ENCODE measurements around the gene PREX1. TPM values are rescaled to one million over a fixed set of nuclear protein-coding genes. Genes with fewer than 3 reads are reported as not detected.

Gene PREX1
- total RNA-seq, 1 donor from 2014 or later: 235 TPM

DNA sequence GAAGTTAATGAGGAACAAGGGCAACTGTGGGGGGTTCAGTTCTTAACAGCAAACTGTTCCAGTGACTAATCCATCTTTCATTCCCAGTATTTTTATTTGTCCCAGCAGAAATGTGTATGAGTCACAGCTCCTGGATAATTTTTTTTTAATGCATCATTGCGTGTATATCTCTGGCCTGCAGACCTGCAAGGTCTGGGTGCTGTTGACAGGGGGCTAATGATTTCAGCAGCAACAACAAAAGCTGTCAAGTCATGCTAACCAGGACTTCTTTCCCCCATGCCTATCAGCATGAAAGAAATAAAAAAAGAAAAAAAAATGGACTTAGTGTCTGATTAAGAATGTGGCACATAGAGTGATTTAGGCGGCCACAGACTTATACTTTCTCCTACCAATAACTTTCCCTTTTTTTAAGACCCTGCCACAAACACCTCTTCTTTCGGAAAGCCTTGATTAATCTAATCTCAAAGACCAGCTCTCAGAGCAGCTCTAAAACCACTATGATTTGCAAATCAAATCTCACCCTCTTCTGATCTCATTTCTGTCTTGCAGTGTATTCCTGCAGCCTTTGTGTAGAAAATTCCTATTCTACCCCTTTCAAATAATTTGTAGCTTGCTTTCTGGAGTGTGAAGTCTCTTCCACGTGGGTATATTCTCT is 14.2 kb upstream of the PREX1 start:
- TF ChIP-seq, protein P1, sequence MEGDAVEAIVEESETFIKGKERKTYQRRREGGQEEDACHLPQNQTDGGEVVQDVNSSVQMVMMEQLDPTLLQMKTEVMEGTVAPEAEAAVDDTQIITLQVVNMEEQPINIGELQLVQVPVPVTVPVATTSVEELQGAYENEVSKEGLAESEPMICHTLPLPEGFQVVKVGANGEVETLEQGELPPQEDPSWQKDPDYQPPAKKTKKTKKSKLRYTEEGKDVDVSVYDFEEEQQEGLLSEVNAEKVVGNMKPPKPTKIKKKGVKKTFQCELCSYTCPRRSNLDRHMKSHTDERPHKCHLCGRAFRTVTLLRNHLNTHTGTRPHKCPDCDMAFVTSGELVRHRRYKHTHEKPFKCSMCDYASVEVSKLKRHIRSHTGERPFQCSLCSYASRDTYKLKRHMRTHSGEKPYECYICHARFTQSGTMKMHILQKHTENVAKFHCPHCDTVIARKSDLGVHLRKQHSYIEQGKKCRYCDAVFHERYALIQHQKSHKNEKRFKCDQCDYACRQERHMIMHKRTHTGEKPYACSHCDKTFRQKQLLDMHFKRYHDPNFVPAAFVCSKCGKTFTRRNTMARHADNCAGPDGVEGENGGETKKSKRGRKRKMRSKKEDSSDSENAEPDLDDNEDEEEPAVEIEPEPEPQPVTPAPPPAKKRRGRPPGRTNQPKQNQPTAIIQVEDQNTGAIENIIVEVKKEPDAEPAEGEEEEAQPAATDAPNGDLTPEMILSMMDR (IDR thresholded peaks at IDR 0.05; ENCODE audit: partially characterized antibody, unreplicated experiment): no peak
- DNase-seq: no peak
- no peak overlapping the region for H3K4me3 Mint-ChIP-seq (ENCODE audit: unreplicated experiment)
- no peaks in the 10 kb centered on the region for H3K36me3 Mint-ChIP-seq (ENCODE audit: unreplicated experiment)
- H3K4me1 Mint-ChIP-seq (ENCODE audit: low read depth, unreplicated experiment): peaks cover 9% of the 10 kb centered on the region
- H3K27ac Mint-ChIP-seq (ENCODE audit: unreplicated experiment): no peak overlapping the region
- H3K9me3 Mint-ChIP-seq (ENCODE audit: unreplicated experiment): no peaks in the 10 kb centered on the region
- peaks cover 2% of the 10 kb centered on the region for H3K27me3 Mint-ChIP-seq (ENCODE audit: unreplicated experiment)

DNA sequence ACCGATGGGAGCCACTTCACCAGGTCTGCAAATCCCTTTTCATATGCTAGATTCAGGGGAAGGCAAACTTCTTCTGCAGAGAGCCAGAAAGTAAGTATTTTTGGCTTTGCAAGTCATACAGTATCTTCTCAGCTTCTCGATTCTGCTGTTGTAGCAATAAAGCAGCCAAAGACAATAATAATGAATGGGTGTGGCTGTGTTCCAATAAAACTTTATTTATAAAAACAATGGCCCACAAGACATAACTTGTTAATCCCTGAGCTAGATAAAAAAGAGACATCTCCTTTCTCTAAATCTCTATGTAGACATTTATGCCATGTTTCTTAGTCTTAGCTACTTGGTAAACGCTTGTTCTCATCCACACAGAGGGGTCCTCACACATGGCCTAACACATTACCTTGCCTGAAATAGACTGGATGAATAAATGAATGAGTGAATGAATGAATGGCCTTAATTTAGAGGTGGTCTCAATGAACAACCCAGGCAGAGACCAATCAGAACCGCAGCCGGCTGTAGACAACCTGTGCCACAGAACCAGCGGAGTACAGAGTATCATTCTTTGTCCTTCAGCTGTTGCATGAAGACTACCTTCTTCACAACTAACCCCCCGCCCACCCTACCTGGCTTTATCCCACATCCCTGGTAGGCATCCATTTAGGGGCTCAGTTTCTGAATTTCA is 13.5 kb upstream of the PREX1 start:
- H3K27me3 Mint-ChIP-seq (ENCODE audit: unreplicated experiment): peaks cover 2% of the 10 kb centered on the region
- no peak overlapping the region for H3K27ac Mint-ChIP-seq (ENCODE audit: unreplicated experiment)
- DNase-seq: no peak
- TF ChIP-seq, protein P1 (IDR thresholded peaks at IDR 0.05; ENCODE audit: partially characterized antibody, unreplicated experiment): no peak
- H3K9me3 Mint-ChIP-seq (ENCODE audit: unreplicated experiment): no peaks in the 10 kb centered on the region
- H3K36me3 Mint-ChIP-seq (ENCODE audit: unreplicated experiment): no peaks in the 10 kb centered on the region
- no peak overlapping the region for H3K4me3 Mint-ChIP-seq (ENCODE audit: unreplicated experiment)
- peaks cover 8% of the 10 kb centered on the region for H3K4me1 Mint-ChIP-seq (ENCODE audit: low read depth, unreplicated experiment)

DNA sequence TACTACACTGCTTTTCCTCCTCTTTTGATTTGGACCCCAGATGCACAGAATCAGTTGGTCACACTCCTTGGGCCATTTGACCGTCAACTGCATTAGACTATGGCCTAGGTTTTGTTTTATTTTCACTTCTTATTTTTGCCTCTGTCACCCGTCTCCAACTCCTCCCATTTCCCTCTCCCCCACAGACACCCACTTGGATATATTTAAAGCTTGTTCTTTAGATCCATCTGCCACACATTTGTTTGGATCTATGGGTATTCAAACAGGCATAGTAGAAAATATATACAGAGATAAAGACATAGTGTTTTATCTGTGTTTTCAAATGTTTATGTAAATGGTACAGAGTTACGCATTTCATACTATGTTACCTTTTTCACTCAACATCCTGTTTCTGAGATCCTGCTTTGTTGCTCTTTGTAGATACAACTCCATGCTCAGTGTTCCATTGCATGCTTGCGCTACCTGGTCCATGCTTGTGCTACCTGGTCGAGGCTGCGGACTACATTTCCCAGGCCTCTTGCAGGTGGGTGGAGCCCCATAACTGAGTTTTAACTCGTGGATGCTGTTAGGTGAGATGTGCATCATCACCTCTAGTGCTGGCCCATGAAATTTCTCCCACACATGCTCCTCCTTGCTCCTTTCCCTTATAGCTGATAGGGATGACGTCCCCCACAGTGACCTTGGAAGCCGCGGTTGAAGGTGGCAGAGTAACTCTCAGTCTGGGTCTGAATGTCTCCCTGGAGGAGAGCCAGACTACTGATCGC is 11.5 kb upstream of the PREX1 start:
- TF ChIP-seq, protein P1 (IDR thresholded peaks at IDR 0.05; ENCODE audit: partially characterized antibody, unreplicated experiment): no peak
- DNase-seq: no peak
- Mint-ChIP-seq H3K4me3 (ENCODE audit: unreplicated experiment) (no peak overlapping the region), H3K27me3 (ENCODE audit: unreplicated experiment) (peaks cover 2% of the 10 kb centered on the region), H3K36me3 (ENCODE audit: unreplicated experiment) (no peaks in the 10 kb centered on the region), H3K4me1 (ENCODE audit: low read depth, unreplicated experiment) (peaks cover 7% of the 10 kb centered on the region), H3K9me3 (ENCODE audit: unreplicated experiment) (no peaks in the 10 kb centered on the region), H3K27ac (ENCODE audit: unreplicated experiment) (no peak overlapping the region)

DNA sequence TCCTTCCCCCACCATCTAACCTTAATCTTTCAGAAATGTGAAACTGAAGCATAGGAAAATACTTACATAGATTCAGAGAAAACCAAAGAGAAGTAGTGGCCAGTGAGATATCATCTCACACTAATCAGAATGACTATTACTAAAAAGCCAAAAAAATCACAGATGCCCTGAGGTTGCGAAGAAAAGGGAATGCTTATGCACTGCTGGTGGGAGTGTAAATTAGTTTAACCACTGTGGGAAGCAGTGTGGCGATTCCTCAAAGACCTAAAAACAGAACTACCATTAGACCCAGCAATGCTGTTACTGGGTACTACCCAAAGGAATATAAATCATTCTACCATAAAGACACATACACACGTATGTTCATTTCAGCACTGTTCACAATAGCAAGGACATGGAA is 9.2 kb upstream of the PREX1 start:
- H3K4me1 Mint-ChIP-seq (ENCODE audit: low read depth, unreplicated experiment): peaks cover 14% of the 10 kb centered on the region
- H3K36me3 Mint-ChIP-seq (ENCODE audit: unreplicated experiment): no peaks in the 10 kb centered on the region
- H3K27ac Mint-ChIP-seq (ENCODE audit: unreplicated experiment): no peak overlapping the region
- no peaks in the 10 kb centered on the region for H3K9me3 Mint-ChIP-seq (ENCODE audit: unreplicated experiment)
- H3K4me3 Mint-ChIP-seq (ENCODE audit: unreplicated experiment): no peak overlapping the region
- peaks cover 2% of the 10 kb centered on the region for H3K27me3 Mint-ChIP-seq (ENCODE audit: unreplicated experiment)
- no peak for DNase-seq
- TF ChIP-seq, protein P1 (IDR thresholded peaks at IDR 0.05; ENCODE audit: partially characterized antibody, unreplicated experiment): no peak
